ENCODE measurements around the gene RPS6KA3. TPM values are rescaled to one million over a fixed set of nuclear protein-coding genes. Genes with fewer than 3 reads are reported as not detected.
A peak's percentile ranks its signal among the peaks of the same experiment; 100 is the strongest.

RPS6KA3 gene
- total RNA-seq, 2 experiments from 2014 or later: 60.5 to 79.9 TPM

DNA sequence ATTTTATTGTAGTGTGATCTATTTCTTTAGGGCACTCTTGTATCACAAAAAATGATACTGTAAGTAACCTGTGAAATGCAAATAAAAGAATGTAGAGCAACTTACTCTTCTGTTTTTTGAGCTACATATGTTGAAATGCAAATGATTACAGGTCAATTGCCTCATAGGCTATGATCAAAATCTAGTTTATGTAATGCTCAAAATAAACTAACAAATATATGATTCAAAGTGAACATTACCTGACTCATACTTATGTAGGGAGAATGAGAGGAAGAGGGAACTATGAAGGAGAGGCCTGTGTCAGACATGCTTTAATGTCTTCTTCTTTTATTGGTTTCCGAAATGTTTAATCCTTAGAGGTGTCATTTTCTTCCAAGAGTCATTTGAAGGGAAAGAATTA lies 5.0 kb upstream of the RPS6KA3 start:
- DNase-seq: no peak
- no peaks in the 10 kb centered on the region for H3K27me3 Mint-ChIP-seq
- CTCF ChIA-PET: no interaction called here
- no peaks in the 10 kb centered on the region for H3K36me3 Mint-ChIP-seq
- no peak overlapping the region for H3K4me3 Mint-ChIP-seq
- no peak for ATAC-seq
- H3K9me3 Mint-ChIP-seq (ENCODE audit: low read depth): no peaks in the 10 kb centered on the region
- H3K27ac Mint-ChIP-seq: no peak overlapping the region
- H3K4me1 Mint-ChIP-seq: peaks cover 1% of the 10 kb centered on the region

DNA sequence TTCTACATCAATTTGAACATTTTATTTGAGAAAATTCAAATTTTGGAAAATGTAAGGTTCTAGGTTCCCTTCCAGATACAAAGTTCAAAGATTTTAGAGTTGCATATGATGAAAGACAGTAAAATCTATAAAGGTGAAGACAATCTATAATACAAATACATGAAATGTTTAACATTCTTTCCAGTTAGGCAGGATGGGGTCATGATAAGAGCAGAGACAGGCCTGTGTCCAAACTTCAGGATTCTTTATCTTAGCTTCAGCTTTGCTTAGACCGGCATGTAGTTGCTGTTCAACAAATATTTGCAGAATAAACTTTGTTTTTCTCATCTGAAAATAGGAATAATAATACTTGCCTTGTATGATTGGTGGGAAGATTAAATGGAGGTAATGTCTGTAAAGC lies 4.5 kb upstream of the RPS6KA3 start:
- Mint-ChIP-seq H3K9me3 (ENCODE audit: low read depth) (no peaks in the 10 kb centered on the region), H3K4me1 (peaks cover 1% of the 10 kb centered on the region), H3K27ac (no peak overlapping the region), H3K4me3 (no peak overlapping the region), H3K27me3 (no peaks in the 10 kb centered on the region), H3K36me3 (no peaks in the 10 kb centered on the region)
- no peak for ATAC-seq
- no peak for DNase-seq
- CTCF ChIA-PET: no interaction called here

GRCh38 chrX:20270562-20270890 lies 3.8 kb upstream of the RPS6KA3 start:
- H3K4me3 Mint-ChIP-seq: no peak overlapping the region
- no peaks in the 10 kb centered on the region for H3K36me3 Mint-ChIP-seq
- CTCF ChIA-PET: no interaction called here
- no peak for ATAC-seq
- H3K27me3 Mint-ChIP-seq: no peaks in the 10 kb centered on the region
- no peaks in the 10 kb centered on the region for H3K9me3 Mint-ChIP-seq (ENCODE audit: low read depth)
- DNase-seq: no peak
- no peak overlapping the region for H3K27ac Mint-ChIP-seq
- H3K4me1 Mint-ChIP-seq: peaks cover 1% of the 10 kb centered on the region

DNA sequence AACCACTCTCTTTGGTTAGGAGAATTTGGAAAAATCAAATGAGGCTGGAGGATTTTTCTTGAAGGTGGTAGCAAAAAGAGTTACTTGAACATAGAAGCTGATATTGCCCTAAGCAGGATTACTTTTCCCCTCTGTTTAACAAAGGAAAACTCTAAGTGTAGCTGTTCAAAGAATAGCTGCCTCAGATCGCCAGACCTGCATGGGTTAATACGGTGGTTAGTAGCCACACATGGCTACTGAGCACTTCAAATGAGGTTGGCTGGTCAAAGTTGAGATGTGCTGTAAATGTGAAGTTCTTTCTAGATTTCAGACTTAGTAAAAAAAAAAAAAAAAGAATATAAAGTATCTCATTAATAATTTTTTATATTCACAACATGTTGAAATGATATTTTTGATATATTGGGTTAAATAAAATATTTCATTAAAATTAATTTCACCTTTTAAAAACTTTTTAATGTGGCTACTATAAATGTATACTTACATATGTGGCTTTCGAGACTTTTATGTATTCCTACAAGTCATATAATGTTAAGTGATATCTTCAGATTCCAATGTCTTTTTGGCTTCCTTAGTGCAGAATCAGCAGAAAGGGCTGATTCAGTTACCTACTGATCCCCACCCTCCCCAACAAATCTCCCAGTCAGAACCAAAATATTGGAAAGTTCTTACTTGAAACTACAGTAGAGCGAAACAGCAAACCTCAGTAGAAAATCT lies 3.3 kb upstream of the RPS6KA3 start:
- Mint-ChIP-seq H3K4me1 (peaks cover 2% of the 10 kb centered on the region), H3K4me3 (no peak overlapping the region), H3K9me3 (ENCODE audit: low read depth) (no peaks in the 10 kb centered on the region), H3K36me3 (no peaks in the 10 kb centered on the region), H3K27me3 (no peaks in the 10 kb centered on the region), H3K27ac (no peak overlapping the region)
- CTCF ChIA-PET: no interaction called here
- no peak for DNase-seq
- ATAC-seq: no peak

GRCh38 chrX:20267931-20268701 lies 1.4 kb upstream of the RPS6KA3 start:
- H3K27ac Mint-ChIP-seq: no peak overlapping the region
- ATAC-seq: no peak
- no peaks in the 10 kb centered on the region for H3K9me3 Mint-ChIP-seq (ENCODE audit: low read depth)
- CTCF ChIA-PET: no interaction called here
- peak overlapping the region; percentile 76 for H3K4me3 Mint-ChIP-seq
- peaks cover 1% of the 10 kb centered on the region for H3K36me3 Mint-ChIP-seq
- DNase-seq: no peak
- peaks cover 13% of the 10 kb centered on the region for H3K4me1 Mint-ChIP-seq
- H3K27me3 Mint-ChIP-seq: no peaks in the 10 kb centered on the region

- Mint-ChIP-seq H3K36me3 (peaks cover 1% of the 10 kb centered on the region), H3K27me3 (no peaks in the 10 kb centered on the region), H3K9me3 (ENCODE audit: low read depth) (no peaks in the 10 kb centered on the region), H3K4me3 (peak overlapping the region; percentile 76), H3K27ac (peak overlapping the region; percentile 84), H3K4me1 (peaks cover 14% of the 10 kb centered on the region)
- DNase-seq (no peak), ATAC-seq (no peak)
- CTCF ChIA-PET: no interaction called here
Observed at GRCh38 chrX:20267607-20267930, 860 bp upstream of the RPS6KA3 start.

- DNase-seq (peak; percentile 52), ATAC-seq (peak; percentile 35)
- CTCF ChIA-PET: no interaction called here
- H3K4me3 Mint-ChIP-seq: peak overlapping the region; percentile 93
- H3K27me3 Mint-ChIP-seq: no peaks in the 10 kb centered on the region
- no peaks in the 10 kb centered on the region for H3K9me3 Mint-ChIP-seq (ENCODE audit: low read depth)
- peak overlapping the region; percentile 90 for H3K27ac Mint-ChIP-seq
- peaks cover 5% of the 10 kb centered on the region for H3K36me3 Mint-ChIP-seq
- H3K4me1 Mint-ChIP-seq: peaks cover 24% of the 10 kb centered on the region
Observed at GRCh38 chrX:20265726-20266681, 705 bp downstream of the RPS6KA3 start.

- H3K36me3 Mint-ChIP-seq: peaks cover 6% of the 10 kb centered on the region
- H3K27ac Mint-ChIP-seq: peak overlapping the region; percentile 90
- H3K4me1 Mint-ChIP-seq: peaks cover 28% of the 10 kb centered on the region
- no peaks in the 10 kb centered on the region for H3K27me3 Mint-ChIP-seq
- peak; percentile 53 for ATAC-seq
- DNase-seq: peak; percentile 79
- peak overlapping the region; percentile 93 for H3K4me3 Mint-ChIP-seq
- CTCF ChIA-PET: interaction anchor here (2.1 kb wide), 1 partner anchor 13 kb away, joined by 6 read pairs; no protein-coding TSS in a partner anchor
- H3K9me3 Mint-ChIP-seq (ENCODE audit: low read depth): no peaks in the 10 kb centered on the region
Observed at GRCh38 chrX:20265221-20265725, 1.4 kb downstream of the RPS6KA3 start.

DNA sequence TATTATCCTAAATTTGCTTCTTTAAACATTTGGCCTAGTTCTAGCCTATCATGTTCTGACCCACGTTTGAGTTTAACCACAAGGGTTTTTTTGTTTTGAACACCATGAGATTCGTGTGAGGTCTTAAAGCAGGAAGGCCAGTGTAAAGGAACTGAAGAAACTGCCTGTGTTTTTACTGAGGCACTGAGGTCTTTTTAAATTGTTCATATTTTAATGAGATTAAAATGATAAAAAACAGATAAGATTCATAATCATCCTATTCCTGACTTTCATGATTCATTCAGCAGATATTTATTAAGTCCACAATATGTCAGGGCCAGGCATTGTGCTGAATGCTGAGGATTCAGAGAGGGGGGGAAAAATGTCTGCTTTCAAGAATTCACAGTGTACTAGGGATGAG lies 3.2 kb downstream of the RPS6KA3 start:
- peaks cover 34% of the 10 kb centered on the region for H3K4me1 Mint-ChIP-seq
- peak overlapping the region; percentile 78 for H3K27ac Mint-ChIP-seq
- H3K36me3 Mint-ChIP-seq: peaks cover 6% of the 10 kb centered on the region
- H3K27me3 Mint-ChIP-seq: no peaks in the 10 kb centered on the region
- CTCF ChIA-PET: interaction anchor here (2.1 kb wide), 1 partner anchor 11 kb away, joined by 6 read pairs; no protein-coding TSS in a partner anchor
- no peaks in the 10 kb centered on the region for H3K9me3 Mint-ChIP-seq (ENCODE audit: low read depth)
- H3K4me3 Mint-ChIP-seq: peak overlapping the region; percentile 55
- DNase-seq: no peak
- no peak for ATAC-seq

DNA sequence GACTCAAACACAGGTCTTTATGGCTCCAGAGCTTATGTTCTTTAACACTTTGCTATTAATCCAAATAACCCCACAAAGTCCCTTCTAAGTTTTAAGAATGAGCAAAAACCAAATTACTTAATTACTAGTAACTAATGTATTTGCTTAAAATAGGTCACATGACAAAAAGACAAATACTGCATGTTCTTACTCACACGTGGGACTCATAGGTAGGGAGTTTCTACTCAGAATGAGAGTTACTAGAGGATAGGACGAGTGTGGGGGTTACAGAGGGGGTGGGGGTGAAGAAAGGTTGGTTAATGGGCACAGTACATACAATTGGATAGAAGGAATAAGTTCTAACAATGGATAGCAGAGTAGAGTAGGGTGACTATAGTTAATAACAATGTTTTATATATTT lies 5.8 kb downstream of the RPS6KA3 start:
- no peaks in the 10 kb centered on the region for H3K27me3 Mint-ChIP-seq
- no peaks in the 10 kb centered on the region for H3K9me3 Mint-ChIP-seq (ENCODE audit: low read depth)
- H3K4me1 Mint-ChIP-seq: peaks cover 37% of the 10 kb centered on the region
- no peak overlapping the region for H3K4me3 Mint-ChIP-seq
- DNase-seq: no peak
- peaks cover 9% of the 10 kb centered on the region for H3K36me3 Mint-ChIP-seq
- ATAC-seq: no peak
- CTCF ChIA-PET: no interaction called here
- no peak overlapping the region for H3K27ac Mint-ChIP-seq

DNA sequence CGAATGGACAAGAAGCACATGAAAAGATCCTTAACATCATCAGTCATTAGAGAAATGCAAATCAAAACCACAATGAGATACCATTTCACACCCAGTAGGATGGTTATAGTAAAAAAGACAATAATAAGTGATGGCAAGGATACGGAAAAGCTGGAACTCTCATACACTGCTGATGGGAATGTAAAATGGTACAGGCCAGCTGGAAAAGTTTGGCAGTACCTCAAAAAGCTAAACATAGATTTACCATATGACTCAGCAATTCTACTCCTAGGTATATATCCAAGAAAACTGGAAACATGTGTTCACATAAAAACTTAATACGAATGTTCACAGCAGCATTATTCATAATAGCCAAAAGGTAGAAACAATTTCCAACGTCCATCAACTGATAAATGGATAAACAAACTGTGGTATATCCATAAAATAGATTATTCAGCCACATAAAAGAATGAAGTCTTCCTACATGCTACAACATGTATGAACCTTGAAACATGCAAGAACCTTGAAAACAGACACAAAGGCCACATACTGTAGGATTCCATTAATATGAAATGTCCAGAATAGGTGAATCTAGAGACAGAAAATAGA lies 11.9 kb downstream of the RPS6KA3 start:
- ATAC-seq (no peak), DNase-seq (no peak)
- CTCF ChIA-PET: interaction anchor here (1.1 to 1.8 kb wide), 2 partner anchors 10 to 183 kb away, joined by 3 to 10 read pairs; no protein-coding TSS in a partner anchor
- Mint-ChIP-seq H3K9me3 (ENCODE audit: low read depth) (no peaks in the 10 kb centered on the region), H3K27ac (no peak overlapping the region), H3K4me1 (peaks cover 34% of the 10 kb centered on the region), H3K27me3 (no peaks in the 10 kb centered on the region), H3K4me3 (no peak overlapping the region), H3K36me3 (peaks cover 17% of the 10 kb centered on the region)

GRCh38 chrX:20253232-20253543 lies 13.5 kb downstream of the RPS6KA3 start:
- peak overlapping the region; percentile 32 for H3K27ac Mint-ChIP-seq
- peaks cover 17% of the 10 kb centered on the region for H3K36me3 Mint-ChIP-seq
- H3K4me1 Mint-ChIP-seq: peaks cover 40% of the 10 kb centered on the region
- peak; percentile 32 for ATAC-seq
- no peak overlapping the region for H3K4me3 Mint-ChIP-seq
- CTCF ChIA-PET: interaction anchor here (0.9 to 1.8 kb wide), 8 partner anchors 11 to 568 kb away, joined by 3 to 10 read pairs (median 4); no protein-coding TSS in a partner anchor
- H3K9me3 Mint-ChIP-seq (ENCODE audit: low read depth): no peaks in the 10 kb centered on the region
- no peak for DNase-seq
- no peaks in the 10 kb centered on the region for H3K27me3 Mint-ChIP-seq
